ENCODE measurements around the gene KIAA1549. TPM values are rescaled to one million over a fixed set of nuclear protein-coding genes. Genes with fewer than 3 reads are reported as not detected.
"Not testable (repeated sequence)": the region's sequence is repeated elsewhere in the genome, so short reads cannot be mapped to it uniquely, and the experiment has no call there.

KIAA1549 gene
- total RNA-seq, 2 donors from 2014 or later, result 3.7 to 8.8 TPM

GRCh38 chr7:138813945-138814344 lies 167.2 kb downstream of the KIAA1549 start:
- H3K4me1 ChIP-seq (replicated peaks), result no peaks in the 10 kb centered on the region
- no peaks in the 10 kb centered on the region for H3K9me3 ChIP-seq
- intact Hi-C loops (cut with DNase I), result no loop called here
- no peaks in the 10 kb centered on the region for H3K36me3 ChIP-seq
- no peak overlapping the region for H3K27ac ChIP-seq
- no peak for DNase-seq (ENCODE audit: low spot score)
- TF ChIP-seq, protein P1, sequence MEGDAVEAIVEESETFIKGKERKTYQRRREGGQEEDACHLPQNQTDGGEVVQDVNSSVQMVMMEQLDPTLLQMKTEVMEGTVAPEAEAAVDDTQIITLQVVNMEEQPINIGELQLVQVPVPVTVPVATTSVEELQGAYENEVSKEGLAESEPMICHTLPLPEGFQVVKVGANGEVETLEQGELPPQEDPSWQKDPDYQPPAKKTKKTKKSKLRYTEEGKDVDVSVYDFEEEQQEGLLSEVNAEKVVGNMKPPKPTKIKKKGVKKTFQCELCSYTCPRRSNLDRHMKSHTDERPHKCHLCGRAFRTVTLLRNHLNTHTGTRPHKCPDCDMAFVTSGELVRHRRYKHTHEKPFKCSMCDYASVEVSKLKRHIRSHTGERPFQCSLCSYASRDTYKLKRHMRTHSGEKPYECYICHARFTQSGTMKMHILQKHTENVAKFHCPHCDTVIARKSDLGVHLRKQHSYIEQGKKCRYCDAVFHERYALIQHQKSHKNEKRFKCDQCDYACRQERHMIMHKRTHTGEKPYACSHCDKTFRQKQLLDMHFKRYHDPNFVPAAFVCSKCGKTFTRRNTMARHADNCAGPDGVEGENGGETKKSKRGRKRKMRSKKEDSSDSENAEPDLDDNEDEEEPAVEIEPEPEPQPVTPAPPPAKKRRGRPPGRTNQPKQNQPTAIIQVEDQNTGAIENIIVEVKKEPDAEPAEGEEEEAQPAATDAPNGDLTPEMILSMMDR (IDR thresholded peaks at IDR 0.05), result no peak
- no peak for TF ChIP-seq POLR2AphosphoS5 (IDR thresholded peaks at IDR 0.05)
- no peak for TF ChIP-seq POLR2A (IDR thresholded peaks at IDR 0.05)
- no peaks in the 10 kb centered on the region for H3K27me3 ChIP-seq (replicated peaks; ENCODE audit: insufficient read depth)
- 38% methylated on average over 2 of the region's 2 CpGs for WGBS
- H3K4me3 ChIP-seq, result no peak overlapping the region

DNA sequence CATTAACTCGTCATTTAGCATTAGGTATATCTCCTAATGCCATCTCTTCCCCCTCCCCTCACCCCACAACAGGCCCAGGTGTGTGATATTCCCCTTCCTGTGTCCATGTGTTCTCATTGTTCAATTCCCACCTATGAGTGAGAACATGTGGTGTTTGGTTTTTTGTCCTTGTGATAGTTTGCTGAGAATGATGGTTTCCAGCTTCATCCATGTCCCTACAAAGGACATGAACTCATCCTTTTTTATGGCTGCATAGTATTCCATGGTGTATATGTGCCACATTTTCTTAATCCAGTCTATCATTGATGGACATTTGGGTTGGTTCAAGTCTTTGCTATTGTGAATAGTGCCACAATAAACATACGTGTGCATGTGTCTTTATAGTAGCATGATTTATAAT lies 169.9 kb downstream of the KIAA1549 start:
- H3K4me1 ChIP-seq (replicated peaks); DNase-seq (ENCODE audit: low spot score); H3K4me3 ChIP-seq; H3K9me3 ChIP-seq; intact Hi-C loops (cut with DNase I); H3K27me3 ChIP-seq (replicated peaks; ENCODE audit: insufficient read depth); H3K36me3 ChIP-seq; H3K27ac ChIP-seq: not testable (repeated sequence)
- 94% methylated on average over 2 of the region's 2 CpGs for WGBS

DNA sequence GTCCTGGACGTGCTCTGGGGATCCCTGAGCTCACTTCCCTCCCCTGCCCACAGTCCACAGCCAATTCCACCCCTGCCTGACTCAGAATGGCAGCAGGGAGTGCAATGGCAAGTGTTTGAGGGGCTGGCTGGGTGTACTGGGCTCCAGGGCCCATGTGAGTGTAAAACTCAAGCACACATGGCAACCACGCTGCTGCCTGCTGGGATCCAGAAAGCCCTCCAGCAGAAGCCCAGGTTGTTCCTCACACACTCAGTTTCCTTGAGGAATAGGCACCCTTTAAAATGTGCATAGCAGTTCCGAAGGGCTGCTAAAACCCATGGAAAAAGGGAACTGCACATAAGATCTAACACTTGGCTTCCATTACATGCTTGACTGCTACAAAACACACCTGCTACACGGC lies 171.8 kb downstream of the KIAA1549 start:
- H3K9me3 ChIP-seq, result no peaks in the 10 kb centered on the region
- H3K4me3 ChIP-seq, result no peak overlapping the region
- DNase-seq (ENCODE audit: low spot score), result no peak
- 79% methylated on average over 4 of the region's 4 CpGs for WGBS
- H3K27me3 ChIP-seq (replicated peaks; ENCODE audit: insufficient read depth), result no peaks in the 10 kb centered on the region
- intact Hi-C loops (cut with DNase I), result no loop called here
- no peak overlapping the region for H3K27ac ChIP-seq
- H3K4me1 ChIP-seq (replicated peaks), result no peaks in the 10 kb centered on the region
- no peaks in the 10 kb centered on the region for H3K36me3 ChIP-seq
- no peak for TF ChIP-seq POLR2AphosphoS5 (IDR thresholded peaks at IDR 0.05)
- TF ChIP-seq, protein P1 (IDR thresholded peaks at IDR 0.05), result no peak
- TF ChIP-seq POLR2A (IDR thresholded peaks at IDR 0.05), result no peak

DNA sequence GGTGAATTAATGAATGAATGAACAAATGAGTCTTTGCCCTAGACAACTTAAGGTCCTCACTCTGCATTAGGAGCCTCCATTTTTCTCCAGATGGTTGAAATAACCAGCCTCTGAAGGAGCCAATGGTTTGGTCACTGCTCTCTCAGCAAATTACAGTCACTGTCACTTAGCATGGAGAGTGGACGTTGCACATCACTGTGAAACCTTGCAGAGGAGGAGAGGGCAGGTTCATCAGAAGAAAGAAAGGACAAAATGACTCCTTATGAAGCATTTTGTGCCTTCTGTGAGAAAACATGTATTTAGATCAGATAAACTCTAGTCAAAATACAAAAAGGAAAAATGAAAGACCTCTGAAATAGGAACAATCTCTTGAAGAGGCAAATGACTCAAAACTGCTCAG lies 176.6 kb downstream of the KIAA1549 start:
- Histone ChIP-seq H3K36me3 (no peaks in the 10 kb centered on the region), H3K9me3 (no peaks in the 10 kb centered on the region), H3K27me3 (replicated peaks; ENCODE audit: insufficient read depth) (no peaks in the 10 kb centered on the region), H3K4me3 (no peak overlapping the region), H3K4me1 (replicated peaks) (no peaks in the 10 kb centered on the region), H3K27ac (no peak overlapping the region)
- no peak for DNase-seq (ENCODE audit: low spot score)
- intact Hi-C loops (cut with DNase I), result no loop called here
- TF ChIP-seq POLR2AphosphoS5 (IDR thresholded peaks at IDR 0.05) (no peak), POLR2A (IDR thresholded peaks at IDR 0.05) (no peak)
- TF ChIP-seq, protein P1 (IDR thresholded peaks at IDR 0.05), result no peak
- WGBS, result 65% methylated on average over 1 of the region's 1 CpG

DNA sequence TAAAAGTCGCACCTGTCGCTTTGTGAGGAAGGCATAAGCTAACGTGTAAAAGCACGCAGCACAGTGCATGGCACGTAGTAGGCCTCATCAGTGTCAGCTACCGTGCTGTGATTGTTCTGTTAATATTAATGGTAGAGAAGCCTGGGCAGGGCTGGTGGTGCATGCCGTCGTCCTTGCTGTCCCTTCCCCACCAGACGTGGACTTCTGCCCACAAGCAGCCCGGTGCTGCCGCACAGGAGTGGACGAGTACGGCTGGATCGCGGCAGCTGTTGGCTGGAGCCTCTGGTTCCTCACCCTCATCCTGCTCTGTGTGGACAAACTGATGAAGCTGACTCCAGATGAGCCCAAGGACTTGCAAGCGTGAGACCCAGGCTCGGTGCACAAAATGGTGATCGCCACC lies 178.5 kb downstream of the KIAA1549 start:
- TF ChIP-seq POLR2AphosphoS5 (IDR thresholded peaks at IDR 0.05), result no peak
- TF ChIP-seq POLR2A (IDR thresholded peaks at IDR 0.05), result no peak
- TF ChIP-seq, protein P1 (IDR thresholded peaks at IDR 0.05), result no peak
- no peak for DNase-seq (ENCODE audit: low spot score)
- intact Hi-C loops (cut with DNase I), result no loop called here
- H3K27me3 ChIP-seq (replicated peaks; ENCODE audit: insufficient read depth), result no peaks in the 10 kb centered on the region
- H3K36me3 ChIP-seq, result no peaks in the 10 kb centered on the region
- WGBS, result 92% methylated on average over 18 of the region's 18 CpGs
- no peaks in the 10 kb centered on the region for H3K9me3 ChIP-seq
- no peaks in the 10 kb centered on the region for H3K4me1 ChIP-seq (replicated peaks)
- no peak overlapping the region for H3K27ac ChIP-seq
- H3K4me3 ChIP-seq, result no peak overlapping the region
